ENCODE data around the gene SMURF2. TPM values are rescaled to one million over a fixed set of nuclear protein-coding genes. Genes with fewer than 3 reads are reported as not detected.

Gene SMURF2
- total RNA-seq, 1 experiment from 2014 or later, result 127 TPM

GRCh38 chr17:64622931-64623654 lies 39.0 kb downstream of the SMURF2 start (continued):
- no peak for TF ChIP-seq REST (IDR thresholded peaks at IDR 0.05; ENCODE audit: low read depth)
- TF ChIP-seq FOSL1 (IDR thresholded peaks at IDR 0.05; ENCODE audit: low read depth), result peak; percentile 92
- TF ChIP-seq CTCF (IDR thresholded peaks at IDR 0.05 in 2 of 3, conservative IDR thresholded peaks at IDR 0.05 in 1 of 3; ENCODE audit: borderline replicate concordance in 1 of 3, insufficient read depth in 1 of 3, low read depth in 2 of 3, low read length in 2 of 3), result 0 out of 6 replicates have a peak, but pooled peaks of 1 of the 3 experiments have one; percentile 6
- TF ChIP-seq ZFX (IDR thresholded peaks at IDR 0.05), result no peak
- TF ChIP-seq EGR1 (IDR thresholded peaks at IDR 0.05; ENCODE audit: low read depth), result 0 out of 2 replicates have a peak, but pooled peaks have one; percentile 34
- TF ChIP-seq SRF (IDR thresholded peaks at IDR 0.05; ENCODE audit: low read depth), result peak; percentile 68
- no peak for TF ChIP-seq ZNF274 (IDR thresholded peaks at IDR 0.05; ENCODE audit: low read depth, low read length)
- peak; percentile 55; the same call in 1 of the 2 replicates for TF ChIP-seq POLR2AphosphoS5 (IDR thresholded peaks at IDR 0.05; ENCODE audit: low read depth, low read length)

Data from HCT116 (cell line).